Stimulated activated CD8-positive, alpha-beta memory T cell treated with anti-CD3 and anti-CD28 coated beads, Interleukin-2, amount 100 ng/mL, for 48 hours (primary cell): Measurements from ENCODE around the gene HOXC10.

Experiments
- DNase-seq, 2 donors: peaks; one replicate each; pipeline ENCODE4 v3.0.0-alpha.2; 2020; ENCODE audit warnings: low read depth in 2 of 2

The HOXC10 gene

GRCh38 chr12:54016478-54016964 is 31.6 kb downstream of the HOXC10 start:
- DNase-seq = no peak

DNA sequence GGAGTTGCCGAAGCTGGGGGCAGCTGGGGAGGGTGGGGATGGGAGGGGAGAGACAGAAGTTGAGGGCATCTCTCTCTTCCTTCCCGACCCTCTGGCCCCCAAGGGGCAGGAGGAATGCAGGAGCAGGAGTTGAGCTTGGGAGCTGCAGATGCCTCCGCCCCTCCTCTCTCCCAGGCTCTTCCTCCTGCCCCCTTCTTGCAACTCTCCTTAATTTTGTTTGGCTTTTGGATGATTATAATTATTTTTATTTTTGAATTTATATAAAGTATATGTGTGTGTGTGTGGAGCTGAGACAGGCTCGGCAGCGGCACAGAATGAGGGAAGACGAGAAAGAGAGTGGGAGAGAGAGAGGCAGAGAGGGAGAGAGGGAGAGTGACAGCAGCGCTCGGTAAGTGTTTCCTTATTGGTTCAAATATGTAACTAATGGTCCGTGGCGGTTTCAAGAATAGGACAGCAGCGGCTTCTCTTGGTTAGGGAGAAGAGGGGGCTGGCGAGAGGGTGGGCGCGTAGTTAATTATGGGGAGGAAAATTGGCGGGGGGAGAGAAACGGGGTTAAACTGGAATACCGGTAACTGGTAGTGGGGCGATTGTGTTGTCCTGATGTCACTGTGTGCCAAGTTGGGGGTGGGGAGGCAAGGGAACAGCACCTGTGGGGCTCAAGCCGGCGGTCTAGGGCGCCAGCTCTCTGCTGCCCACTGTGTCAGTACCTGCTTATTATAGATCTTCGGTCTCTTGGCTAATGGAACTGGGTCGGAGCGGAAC is 32.3 kb downstream of the HOXC10 start:
- DNase-seq = no peak

DNA sequence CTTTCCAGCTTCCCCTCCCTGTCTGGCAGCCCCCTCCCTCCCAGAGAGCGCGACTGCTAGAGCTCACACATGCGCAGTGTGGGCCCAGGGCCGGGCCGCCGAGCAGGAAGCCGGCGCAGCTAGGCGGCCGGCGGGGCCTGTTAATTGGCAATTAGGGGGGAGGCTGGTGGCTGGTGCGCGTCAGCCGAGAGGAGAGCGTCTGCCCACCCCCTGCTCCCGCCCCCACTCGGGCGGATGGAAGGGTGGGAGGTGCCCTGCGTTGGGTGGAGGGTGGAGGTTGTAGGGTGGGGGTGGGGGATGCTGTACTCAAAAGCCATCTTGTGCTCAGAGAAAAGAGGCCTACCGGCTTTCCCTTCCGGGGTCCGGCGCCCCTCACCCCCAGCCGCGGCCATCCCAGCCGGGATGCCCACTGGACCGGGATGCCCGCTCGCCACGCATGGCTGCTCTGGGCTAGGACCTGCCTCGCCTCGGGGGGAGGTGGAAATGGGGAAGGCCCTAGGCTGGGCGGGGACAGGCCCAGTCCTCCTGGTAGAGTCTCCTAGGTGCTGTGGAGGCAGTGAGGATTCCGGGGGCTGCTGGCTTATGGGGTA is 33.0 kb downstream of the HOXC10 start:
- peak; percentile 56 to 62 for DNase-seq

GRCh38 chr12:54018468-54018984 is 33.6 kb downstream of the HOXC10 start:
- no peak for DNase-seq

DNA sequence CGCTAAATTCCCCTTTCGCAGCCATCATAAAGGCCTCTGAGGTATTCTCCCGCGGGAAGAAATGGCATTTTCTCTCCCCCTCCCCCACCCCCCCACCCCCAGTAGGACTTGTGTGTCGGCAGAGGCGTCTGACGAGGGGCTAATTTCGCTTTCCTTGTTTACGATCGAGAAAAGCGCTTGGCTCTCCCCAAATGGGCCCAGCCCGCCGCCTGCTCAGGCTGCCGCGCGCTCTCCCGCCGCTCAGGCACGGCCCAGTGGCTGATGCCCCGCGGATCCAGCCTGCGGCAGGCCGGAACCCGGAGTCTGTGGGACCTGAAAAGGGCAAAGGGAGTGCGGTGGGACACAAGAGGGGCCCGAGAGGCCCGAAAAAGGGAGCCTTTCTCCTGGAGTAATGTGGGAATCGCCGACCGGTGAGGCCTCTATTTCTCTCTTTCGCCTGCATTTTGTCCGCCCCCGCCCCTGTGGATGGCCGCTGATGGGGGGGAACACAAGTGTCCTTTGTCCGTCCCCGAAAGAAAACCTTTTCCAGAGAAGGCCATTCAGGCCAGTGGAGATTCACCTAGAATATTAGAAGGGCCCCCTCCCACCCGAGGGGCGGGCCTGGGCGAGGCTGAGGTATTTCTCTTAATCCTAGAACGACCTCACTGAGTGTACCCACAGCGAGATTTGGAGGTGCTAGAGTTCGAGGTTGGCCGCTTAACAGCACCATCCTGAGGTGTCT is 34.3 kb downstream of the HOXC10 start:
- no peak for DNase-seq

DNA sequence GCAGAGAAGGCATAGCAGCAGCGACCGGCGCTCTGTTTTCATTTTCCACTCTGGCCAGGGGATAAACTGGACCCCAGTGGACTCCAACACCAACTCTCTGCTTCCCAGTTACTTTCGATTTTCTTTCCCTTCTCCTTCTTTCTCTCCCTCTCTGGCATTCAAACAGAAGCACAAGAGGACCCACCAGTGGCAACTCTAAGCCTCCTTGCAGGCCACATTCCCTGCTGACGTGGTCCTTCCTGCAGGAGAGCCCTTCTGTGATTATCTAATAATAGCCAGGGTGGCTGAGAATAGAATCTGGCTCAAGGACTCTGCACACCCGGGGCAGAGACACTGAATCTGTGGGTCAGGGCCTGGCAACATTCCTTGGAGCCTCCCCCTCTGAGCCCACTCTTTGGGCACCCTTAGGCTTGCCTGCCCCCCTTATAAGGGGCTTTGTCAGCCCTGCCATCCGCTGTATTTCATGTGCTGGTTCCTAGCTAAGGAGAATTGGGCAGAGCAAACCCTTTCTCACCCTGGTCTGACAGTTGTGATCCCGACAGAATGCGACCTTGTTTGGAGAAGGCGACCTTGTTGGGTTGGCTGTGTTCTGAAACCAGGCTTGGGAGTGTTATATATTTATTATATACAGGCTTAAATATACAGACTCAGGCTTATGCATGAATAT is 35.1 kb downstream of the HOXC10 start:
- no peak for DNase-seq

GRCh38 chr12:54020591-54021405 is 35.9 kb downstream of the HOXC10 start:
- DNase-seq = no peak

GRCh38 chr12:54021432-54022013 is 36.6 kb downstream of the HOXC10 start:
- no peak for DNase-seq

DNA sequence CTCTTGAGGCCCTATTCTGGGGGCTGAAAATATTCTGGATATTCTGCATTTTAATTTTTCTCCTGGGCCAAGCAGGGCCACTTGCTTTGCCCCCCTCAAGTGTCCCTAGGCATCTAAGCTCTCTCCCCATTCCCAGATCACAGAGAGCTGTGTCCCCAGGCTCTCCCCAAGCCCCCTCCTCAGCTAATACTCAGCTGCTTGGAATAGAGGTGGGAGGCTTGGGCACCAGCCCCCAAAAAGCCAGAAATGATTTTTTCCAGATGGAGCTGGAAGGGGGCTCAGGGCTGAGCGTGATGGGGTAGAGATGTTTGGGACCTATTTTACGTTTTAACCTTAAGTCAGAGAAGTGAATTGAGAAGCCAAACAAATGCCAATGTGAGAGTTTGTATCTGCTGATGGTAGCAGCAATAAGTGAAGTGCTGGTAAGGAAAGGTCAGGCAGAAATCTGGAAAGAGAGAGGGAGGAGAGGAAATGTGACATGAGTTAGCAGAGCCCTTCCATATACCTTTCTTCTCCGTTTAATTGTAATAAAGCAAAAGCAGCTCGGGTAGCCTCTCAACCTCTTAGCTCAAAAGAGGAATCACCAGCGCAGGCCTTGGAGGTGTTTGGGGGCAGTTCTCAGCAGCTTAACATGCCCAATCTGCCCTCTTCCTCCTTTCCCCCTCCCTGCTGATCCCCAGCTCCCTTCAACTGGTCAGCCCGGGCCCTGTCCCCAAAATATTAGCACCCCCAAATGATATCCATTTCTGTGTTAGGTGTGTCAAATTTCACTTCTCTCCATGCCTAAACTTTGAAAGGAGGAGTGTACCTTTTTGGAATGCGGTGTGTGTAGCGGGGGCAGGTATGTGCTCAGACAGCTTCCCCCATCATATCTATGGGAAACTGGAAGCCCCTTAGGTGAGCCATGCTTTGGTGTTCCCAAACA is 38.3 kb downstream of the HOXC10 start:
- no peak for DNase-seq

GRCh38 chr12:54024127-54024526 is 39.2 kb downstream of the HOXC10 start:
- DNase-seq = no peak

DNA sequence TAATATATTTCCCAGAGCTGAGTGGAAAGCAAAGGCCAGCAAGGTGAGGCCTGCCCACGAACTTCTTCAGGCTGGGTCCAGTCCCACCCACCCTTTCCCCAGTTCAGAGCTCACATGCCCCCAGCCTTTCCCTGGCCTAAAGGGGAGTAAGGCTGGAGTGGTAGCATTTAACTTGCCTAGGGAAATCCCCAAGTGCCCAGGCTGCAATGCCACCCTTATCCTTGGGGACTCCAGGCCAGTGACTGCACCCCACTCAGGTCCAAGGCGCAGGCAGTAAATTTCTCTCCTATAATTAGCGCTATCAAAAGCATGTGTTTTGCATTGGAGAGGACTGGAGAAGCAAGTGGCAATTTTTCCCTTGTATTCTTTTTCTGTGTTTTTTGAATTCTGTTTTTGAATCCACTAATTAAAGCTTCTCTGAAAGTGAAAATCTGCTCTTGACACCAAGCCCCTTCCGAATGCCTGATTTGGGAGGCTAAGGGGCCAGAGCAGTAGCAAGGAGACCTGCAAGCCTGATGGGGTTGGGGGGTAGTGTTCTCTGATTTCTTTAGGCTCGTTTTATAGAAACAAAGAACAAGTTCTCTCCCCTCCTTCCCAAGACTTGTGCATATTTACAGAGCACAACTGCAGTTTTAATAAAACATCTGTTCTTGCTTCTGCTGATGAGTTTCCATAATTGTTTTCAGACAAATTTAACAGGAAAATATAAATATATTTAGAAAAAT is 39.8 kb downstream of the HOXC10 start:
- DNase-seq = no peak

- DNase-seq = no peak
Measured at GRCh38 chr12:54025499-54026405, 40.8 kb downstream of the HOXC10 start.

DNA sequence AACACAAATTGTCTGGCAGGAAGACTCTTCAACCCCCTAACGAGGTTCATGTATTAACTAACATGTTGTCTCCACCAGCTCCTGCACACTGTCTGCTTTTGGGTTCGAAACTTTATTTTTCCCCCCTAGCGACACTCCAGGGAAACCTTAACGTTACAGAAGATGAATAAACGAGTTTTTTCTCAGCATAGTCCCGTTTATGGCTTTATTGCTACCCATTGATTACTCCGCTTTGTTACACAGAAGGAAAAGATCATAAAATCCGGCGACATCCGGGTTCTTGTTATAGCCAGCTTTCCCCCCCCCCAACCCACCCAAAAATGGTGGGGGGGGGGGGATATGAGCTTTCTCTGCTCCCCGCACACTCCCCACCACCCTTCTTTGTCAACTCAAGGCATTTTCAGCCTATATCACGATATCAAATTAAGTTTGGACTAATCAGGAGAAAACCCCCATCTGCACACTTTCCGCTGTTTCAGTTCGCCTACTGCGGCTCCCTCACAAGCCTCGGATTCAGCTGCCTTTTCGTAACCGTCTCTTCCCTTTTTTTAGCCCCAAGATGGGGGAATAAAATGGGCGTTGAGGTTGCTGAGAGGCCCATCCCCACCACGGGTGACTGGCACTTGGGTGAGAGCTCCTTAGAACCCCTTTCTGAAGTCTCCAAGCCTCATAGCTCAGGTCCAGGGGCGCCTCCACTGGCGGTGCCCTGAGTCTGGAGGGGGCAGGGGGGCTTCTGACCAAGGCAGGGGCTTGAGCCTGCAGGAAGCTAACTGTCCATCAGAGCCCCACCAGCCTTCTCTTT is 41.9 kb downstream of the HOXC10 start:
- DNase-seq = no peak

- DNase-seq = no peak
Measured at GRCh38 chr12:54027442-54027786, 42.5 kb downstream of the HOXC10 start.

DNA sequence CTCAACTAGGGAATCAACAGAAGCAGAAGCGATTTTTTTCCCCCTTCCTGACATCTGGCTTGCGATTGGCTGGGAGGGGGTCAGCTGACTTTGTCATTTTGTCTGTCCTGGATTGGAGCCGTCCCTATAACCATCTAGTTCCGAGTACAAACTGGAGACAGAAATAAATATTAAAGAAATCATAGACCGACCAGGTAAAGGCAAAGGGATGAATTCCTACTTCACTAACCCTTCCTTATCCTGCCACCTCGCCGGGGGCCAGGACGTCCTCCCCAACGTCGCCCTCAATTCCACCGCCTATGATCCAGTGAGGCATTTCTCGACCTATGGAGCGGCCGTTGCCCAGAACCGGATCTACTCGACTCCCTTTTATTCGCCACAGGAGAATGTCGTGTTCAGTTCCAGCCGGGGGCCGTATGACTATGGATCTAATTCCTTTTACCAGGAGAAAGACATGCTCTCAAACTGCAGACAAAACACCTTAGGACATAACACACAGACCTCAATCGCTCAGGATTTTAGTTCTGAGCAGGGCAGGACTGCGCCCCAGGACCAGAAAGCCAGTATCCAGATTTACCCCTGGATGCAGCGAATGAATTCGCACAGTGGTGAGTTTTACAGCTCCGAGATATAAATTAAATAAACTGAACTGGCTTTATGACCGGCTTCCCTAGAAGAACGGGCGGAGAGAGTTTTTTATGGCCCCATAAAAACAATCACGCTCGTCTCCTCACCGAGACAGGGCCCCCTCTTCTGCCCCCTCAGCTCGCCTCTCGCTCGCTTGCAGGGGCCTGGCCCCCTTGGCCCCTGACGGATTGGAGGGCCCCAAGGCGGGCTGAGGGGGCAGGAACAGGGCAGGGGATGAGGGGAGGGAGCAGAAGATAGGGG is 43.6 kb downstream of the HOXC10 start, which contains the start of gene HOXC6:
Gene HOXC6 (plus strand): TSS at position 127 of the 888 bp plus-strand sequence. CDS start 82 bp downstream, at position 209.
- no peak for DNase-seq
